HepG2 (cell line): ENCODE data around the gene MXRA8. TPM values are rescaled to one million over a fixed set of nuclear protein-coding genes. Genes with fewer than 3 reads are reported as not detected.

ENCODE experiments used
- ATF7-NPFF ChIP-seq: sonication (generic); formaldehyde crosslinking; IDR thresholded peaks from 2 replicates; pipeline ENCODE4 v1.8.1; 2023; ENCODE audit warnings: mild to moderate bottlenecking, low read depth, missing genetic modification reagents, moderate library complexity
- BCL6 ChIP-seq: IDR thresholded peaks from 2 replicates; pipeline ENCODE4 v1.6.1; 2016; ENCODE audit warnings: missing genetic modification reagents, missing compliant biosample characterization
- FOSL2 ChIP-seq: sonication (generic); formaldehyde crosslinking; IDR thresholded peaks from 2 replicates; pipeline ENCODE4 v1.4.0; 2020; ENCODE audit warnings: missing genetic modification reagents
- GLMP ChIP-seq: sonication (generic); formaldehyde crosslinking; IDR thresholded peaks from 2 replicates; pipeline ENCODE4 v1.9.0; 2021; ENCODE audit warnings: missing genetic modification reagents, mild to moderate bottlenecking, borderline replicate concordance
- HOMEZ ChIP-seq: IDR thresholded peaks from 2 replicates; pipeline ENCODE4 v1.6.1; 2016; ENCODE audit warnings: low read depth
- PHF8 ChIP-seq: sonication (generic); formaldehyde crosslinking; IDR thresholded peaks from 2 replicates; pipeline ENCODE4 v1.5.0; 2020; ENCODE audit warnings: missing genetic modification reagents
- RORA ChIP-seq: sonication (generic); formaldehyde crosslinking; IDR thresholded peaks from 2 replicates; pipeline ENCODE4 v1.5.0; 2020; ENCODE audit warnings: mild to moderate bottlenecking, missing genetic modification reagents, moderate library complexity
- SP1 ChIP-seq, 2 experiments: fragments of 450-650 bp in 1 of 2; sonication (generic) in 1 of 2; formaldehyde crosslinking in 1 of 2; IDR thresholded peaks; 2 replicates each; pipeline versions ENCODE4 v1.4.0 to v1.6.1; 2016 to 2020; ENCODE audit warnings: missing genetic modification reagents in 1 of 2
- TCF7L2 ChIP-seq: IDR thresholded peaks from 2 replicates; pipeline ENCODE4 v1.6.1; 2011; ENCODE audit warnings: mild to moderate bottlenecking, low read depth, low read length, moderate library complexity
- ZNF280B ChIP-seq: sonication (generic); formaldehyde crosslinking; IDR thresholded peaks from 2 replicates; pipeline ENCODE4 v1.5.0; 2020; ENCODE audit warnings: missing genetic modification reagents, mild to moderate bottlenecking, borderline replicate concordance
- ZNF335 ChIP-seq: sonication (generic); formaldehyde crosslinking; IDR thresholded peaks from 2 replicates; pipeline ENCODE4 v1.4.0; 2020; ENCODE audit warnings: missing genetic modification reagents
- ZNF552 ChIP-seq: sonication (generic); formaldehyde crosslinking; IDR thresholded peaks from 2 replicates; pipeline ENCODE4 v1.9.0; 2022; ENCODE audit warnings: missing genetic modification reagents, mild to moderate bottlenecking, borderline replicate concordance
- ZNF558 ChIP-seq: sonication (generic); formaldehyde crosslinking; IDR thresholded peaks from 2 replicates; pipeline ENCODE4 v1.9.0; 2022; ENCODE audit warnings: mild to moderate bottlenecking, missing genetic modification reagents, borderline replicate concordance
- ZNF616 ChIP-seq: sonication (generic); formaldehyde crosslinking; IDR thresholded peaks from 2 replicates; pipeline ENCODE4 v1.5.0; 2020; ENCODE audit warnings: low read depth, mild to moderate bottlenecking, missing genetic modification reagents
- ZNF646 ChIP-seq: sonication (generic); formaldehyde crosslinking; IDR thresholded peaks from 2 replicates; pipeline ENCODE4 v1.9.0; 2021; ENCODE audit warnings: mild to moderate bottlenecking, missing genetic modification reagents
- ZNF670 ChIP-seq: sonication (generic); formaldehyde crosslinking; IDR thresholded peaks from 2 replicates; pipeline ENCODE4 v1.8.0; 2022; ENCODE audit warnings: mild to moderate bottlenecking, missing genetic modification reagents, borderline replicate concordance
- ZNF749 ChIP-seq: sonication (generic); formaldehyde crosslinking; IDR thresholded peaks from 2 replicates; pipeline ENCODE4 v1.8.0; 2022; ENCODE audit warnings: mild to moderate bottlenecking, missing genetic modification reagents, moderate library complexity, borderline replicate concordance
- polyA plus RNA-seq, 8 experiments: library from polyadenylated mRNA; depleted of rRNA in 3 of 8; stranded (reverse) in 7 of 8; unstranded in 1 of 8; fragments of >200 nt; fragmentation: Illumina TruSeq in 4 of 8; extraction: Trizol in 4 of 8; gene quantifications; 2 replicates each; pipeline versions ENCODE4 v1.2.1 to v1.2.3, GENCODE V29; 2011 to 2016; ENCODE audit warnings: low read depth in 4 of 8, missing spikeins in 1 of 8, mixed read lengths in 1 of 8; ENCODE audit not compliant: insufficient read depth in 1 of 8
- total RNA-seq, 5 experiments: library from RNA; depleted of rRNA; stranded (reverse); fragments of >200 nt; fragmentation: Illumina TruSeq; extraction: Trizol; gene quantifications; 2 replicates each; pipeline ENCODE4 v1.2.3, GENCODE V29; 2016; ENCODE audit warnings: low read depth in 1 of 5

Gene MXRA8
- total and polyA plus RNA-seq, 2 of the 13 experiments (the other 11 are each of a cell fraction or from before 2014, with no cell fraction given), result 19.8 to 44.8 TPM

- TF ChIP-seq ZNF616 (CRISPR knock-in tag), result peak; percentile 84
- peak; percentile 95 for TF ChIP-seq BCL6
- peak; percentile 88; the same call in 1 of the 2 replicates for TF ChIP-seq ZNF670 (CRISPR knock-in tag)
- TF ChIP-seq HOMEZ (CRISPR knock-in tag), result peak; percentile 83
- peak; percentile 39; the same call in 1 of the 2 replicates for TF ChIP-seq ZNF280B (CRISPR knock-in tag)
- TF ChIP-seq ZNF335 (CRISPR knock-in tag), result peak; percentile 89
- no peak for TF ChIP-seq TCF7L2
- peak; percentile 86 for TF ChIP-seq ZNF558 (CRISPR knock-in tag)
- TF ChIP-seq ZNF646, result no peak; the same call in 1 of the 2 replicates
- TF ChIP-seq FOSL2, result peak; percentile 83
- no peak for TF ChIP-seq GLMP (CRISPR knock-in tag)
- no peak for TF ChIP-seq SP1 (IDR thresholded peaks at IDR 0.05)
- TF ChIP-seq SP1 (CRISPR knock-in tag; IDR thresholded peaks at IDR 0.05), result peak; percentile 62
- TF ChIP-seq ATF7-NPFF (CRISPR knock-in tag), result peak; percentile 93
- no peak for TF ChIP-seq RORA (CRISPR knock-in tag)
- TF ChIP-seq PHF8 (CRISPR knock-in tag), result peak; percentile 57
- peak; percentile 75; the same call in 1 of the 2 replicates for TF ChIP-seq ZNF749
- TF ChIP-seq ZNF552, result peak; percentile 76; the same call in 1 of the 2 replicates
Measured at GRCh38 chr1:1400576-1401456, 42.5 kb upstream of the MXRA8 start (continued).
